Panc1 (cell line): ENCODE measurements around the gene SMIM29.

ENCODE experiments used
- CTCF ChIP-seq: fragments of 450-650 bp; IDR thresholded peaks from 2 replicates; pipeline ENCODE4 v1.5.1; 2017; ENCODE audit warnings: mild to moderate bottlenecking
- POLR2AphosphoS5 ChIP-seq: IDR thresholded peaks from 2 replicates; pipeline ENCODE4 v1.6.1; 2012; ENCODE audit warnings: mild to moderate bottlenecking, low read depth, low read length, moderate library complexity
- REST ChIP-seq, 2 experiments: IDR thresholded peaks; 2 replicates each; pipeline ENCODE4 v1.6.1; 2011 to 2012; ENCODE audit warnings: low read depth in 2 of 2, control low read depth in 1 of 2, low read length in 1 of 2, mild to moderate bottlenecking in 1 of 2, moderate library complexity in 1 of 2; ENCODE audit not compliant: insufficient read depth in 1 of 2
- SIN3A ChIP-seq: IDR thresholded peaks from 2 replicates; pipeline ENCODE4 v1.6.1; 2012; ENCODE audit warnings: low read depth, mild to moderate bottlenecking, low read length, moderate library complexity, borderline replicate concordance; ENCODE audit not compliant: insufficient read depth

GRCh38 chr6:34238585-34239499 lies 10.0 kb downstream of the SMIM29 start:
- TF ChIP-seq CTCF (no peak), REST (IDR thresholded peaks at IDR 0.05; ENCODE audit: insufficient read depth in 1 of 2, low read depth in 2 of 2, low read length in 1 of 2) (no peak), POLR2AphosphoS5 (no peak), SIN3A (no peak)
